HepG2 (cell line): Measurements from ENCODE around the gene CTNNBL1. TPM values are rescaled to one million over a fixed set of nuclear protein-coding genes. Genes with fewer than 3 reads are reported as not detected.

Experiments
- ATAC-seq: fragments of 200-7000 bp; cut with Tn5 transposase; 3 replicates; pipeline ENCODE4 v1.9.1; 2020; ENCODE audit warnings: mild to moderate bottlenecking, moderate library complexity
- BruUV-seq: library from RNA; stranded (reverse); fragments of 400-500 nt; replicated peaks from 2 replicates; lab custom pipeline; 2021; lab: Mats Ljungman, UMichigan
- CTCF ChIA-PET: fragments of 300-600 bp; formaldehyde crosslinking; extraction: SDS; loops from one replicate; lab custom pipeline; 2021; ENCODE audit warnings: low total read pairs, inconsistent platforms, low intra/inter-chr PET ratio; lab: Yijun Ruan, JAX
- POLR2A ChIA-PET: fragments of 350-600 bp; sonication (Branson Sonifier 250); formaldehyde crosslinking; loops from one replicate; lab custom pipeline; 2020; ENCODE audit warnings: antibody characterized with exemption, inconsistent platforms; lab: Yijun Ruan, JAX
- DNase-seq: peaks from one replicate; pipeline ENCODE4 v3.0.0-alpha.2; 2015; ENCODE audit warnings: low spot score
- FAIRE-seq: peaks from 3 replicates; lab custom pipeline; 2011; peaks lifted over from hg19 to GRCh38; lab: Jason Lieb, UNC
- H2AFZ ChIP-seq: one replicate; pipeline ENCODE4 v1.6.1; 2011; ENCODE audit warnings: low read length, inconsistent platforms
- H3K27ac ChIP-seq: fragments of 300-600 bp; 3 replicates; pipeline ENCODE4 v1.8.0; 2011; ENCODE audit warnings: mixed run types, mild to moderate bottlenecking, mixed read lengths, low read length, inconsistent platforms; ENCODE audit not compliant: insufficient read depth; ENCODE audit errors: extremely low read length
- H3K27me3 ChIP-seq, 2 experiments: fragments of 200-600 bp in 1 of 2; 2 replicates in 1 of 2; 3 replicates in 1 of 2; pipeline versions ENCODE4 v1.6.0 to v1.8.0; 2011; ENCODE audit warnings: low read length in 2 of 2, mild to moderate bottlenecking in 2 of 2, moderate library complexity in 2 of 2, inconsistent platforms in 1 of 2; ENCODE audit not compliant: insufficient read depth in 2 of 2, control insufficient read depth in 1 of 2
- H3K36me3 ChIP-seq, 2 experiments: fragments of 200-600 bp in 1 of 2; replicated peaks in 1 of 2; 2 replicates in 1 of 2; 3 replicates in 1 of 2; pipeline versions ENCODE4 v1.5.1 to v1.8.0; 2011; ENCODE audit warnings: low read length in 2 of 2, inconsistent platforms in 1 of 2; ENCODE audit not compliant: insufficient read depth in 2 of 2, control insufficient read depth in 1 of 2
- H3K4me1 ChIP-seq: 2 replicates; pipeline ENCODE4 v1.5.1; 2012; ENCODE audit warnings: low read length, inconsistent platforms; ENCODE audit not compliant: insufficient read depth
- H3K4me2 ChIP-seq: 2 replicates; pipeline ENCODE4 v1.6.0; 2011; ENCODE audit warnings: low read depth, low read length, inconsistent platforms
- H3K4me3 ChIP-seq, 3 experiments: fragments of 200-600 bp in 1 of 3; sonication (generic), shearing (Covaris generic) in 1 of 3; replicated peaks in 1 of 3; 2 replicates each; pipeline ENCODE4 v1.5.1; 2011 to 2016; ENCODE audit warnings: low read length in 3 of 3, inconsistent platforms in 2 of 3, low read depth in 2 of 3, mild to moderate bottlenecking in 2 of 3, control low read depth in 1 of 3, mixed read lengths in 1 of 3; ENCODE audit not compliant: insufficient read depth in 1 of 3
- H3K79me2 ChIP-seq: one replicate; pipeline ENCODE4 v1.6.1; 2011; ENCODE audit warnings: low read length, inconsistent platforms; ENCODE audit not compliant: insufficient read depth
- H3K9ac ChIP-seq: 2 replicates; pipeline ENCODE4 v1.6.0; 2011; ENCODE audit warnings: mild to moderate bottlenecking, low read depth, low read length, inconsistent platforms; ENCODE audit not compliant: insufficient read depth
- H3K9me3 ChIP-seq: 2 replicates; pipeline ENCODE4 v1.5.1; 2012; ENCODE audit warnings: mild to moderate bottlenecking, low read length
- H4K20me1 ChIP-seq: 2 replicates; pipeline ENCODE4 v1.6.0; 2011; ENCODE audit warnings: inconsistent platforms, mild to moderate bottlenecking, low read length, moderate library complexity; ENCODE audit not compliant: insufficient read depth
- MYC ChIP-seq: sonication (generic); formaldehyde crosslinking; IDR thresholded peaks from 2 replicates; pipeline ENCODE4 v1.9.0; 2021; ENCODE audit warnings: missing genetic modification reagents, borderline replicate concordance
- RFX5 ChIP-seq: IDR thresholded peaks from 2 replicates; pipeline ENCODE4 v1.6.1; 2011; ENCODE audit warnings: low read depth, low read length, improper control_type of control experiment
- ZBTB7B ChIP-seq: sonication (generic); formaldehyde crosslinking; IDR thresholded peaks from 2 replicates; pipeline ENCODE4 v1.4.0; 2020; ENCODE audit warnings: missing genetic modification reagents
- ZFP90 ChIP-seq: sonication (generic); formaldehyde crosslinking; IDR thresholded peaks from 2 replicates; pipeline ENCODE4 v1.8.0; 2022; ENCODE audit warnings: missing genetic modification reagents, mild to moderate bottlenecking, inconsistent platforms, borderline replicate concordance
- ZNF225 ChIP-seq: sonication (generic); formaldehyde crosslinking; IDR thresholded peaks from 2 replicates; pipeline ENCODE4 v1.4.0; 2020; ENCODE audit warnings: mild to moderate bottlenecking, missing genetic modification reagents
- WGBS: methylation state at CpG from one replicate; pipeline ENCODE4 v1.1.6; 2017; ENCODE audit warnings: low lambda C conversion rate; 5-methylcytosine and 5-hydroxymethylcytosine counted together
- in situ Hi-C: cut with HindIII; loops from 2 replicates; pipeline ENCODE4 v1.10.0; 2017; ENCODE audit warnings: low pct_unique_long_range_greater_than_20kb; ENCODE audit not compliant: extremely low pct_ligation_motif_present
- intact Hi-C: fragments of 100-400 bp; cut with micrococcal nuclease; formaldehyde crosslinking; loops from one replicate; pipeline ENCODE4 v1.10.0; 2022; ENCODE audit not compliant: unreplicated experiment
- polyA plus RNA-seq, 8 experiments: library from polyadenylated mRNA; depleted of rRNA in 3 of 8; stranded (reverse) in 7 of 8; unstranded in 1 of 8; fragments of >200 nt; fragmentation: Illumina TruSeq in 4 of 8; extraction: Trizol in 4 of 8; gene quantifications; 2 replicates each; pipeline versions ENCODE4 v1.2.1 to v1.2.3, GENCODE V29; 2011 to 2016; ENCODE audit warnings: low read depth in 4 of 8, missing spikeins in 1 of 8, mixed read lengths in 1 of 8; ENCODE audit not compliant: insufficient read depth in 1 of 8
- total RNA-seq, 5 experiments: library from RNA; depleted of rRNA; stranded (reverse); fragments of >200 nt; fragmentation: Illumina TruSeq; extraction: Trizol; gene quantifications; 2 replicates each; pipeline ENCODE4 v1.2.3, GENCODE V29; 2016; ENCODE audit warnings: low read depth in 1 of 5
- TF ChIP-seq, protein P1 (sequence below): sonication (generic); formaldehyde crosslinking; IDR thresholded peaks from 2 replicates; pipeline ENCODE4 v1.5.1; 2020; ENCODE audit warnings: mild to moderate bottlenecking, missing genetic modification reagents

The CTNNBL1 gene
- total and polyA plus RNA-seq, 2 of the 13 experiments (the other 11 are each of a cell fraction or from before 2014, with no cell fraction given): 49.3 to 94.6 TPM

DNA sequence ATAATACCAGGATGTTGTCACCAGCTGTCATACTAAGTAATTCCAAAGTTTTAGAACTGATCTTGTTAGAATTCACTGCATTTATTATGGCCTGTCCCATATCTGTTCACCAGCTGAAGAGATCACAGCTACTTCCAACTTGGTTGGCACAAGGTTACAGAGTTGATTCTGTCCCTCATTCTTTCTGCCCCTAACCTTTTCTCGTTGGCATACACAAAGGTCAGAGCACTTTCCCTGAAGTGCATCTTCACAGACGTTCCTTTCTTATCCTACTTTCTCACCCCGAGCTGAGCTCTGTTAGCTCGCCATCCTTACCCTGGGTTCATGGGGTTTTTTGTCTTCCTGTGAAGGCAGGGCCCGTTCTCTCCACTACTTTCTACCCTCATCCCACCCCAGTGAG lies 143.1 kb downstream of the CTNNBL1 start:
- FAIRE-seq (no peak), DNase-seq (no peak), ATAC-seq (no peak)
- no peaks in the 10 kb centered on the region for H3K79me2 ChIP-seq
- H3K4me2 ChIP-seq: no peak overlapping the region
- no peak overlapping the region for H2AFZ ChIP-seq
- BruUV-seq: no TSS peak
- 74% methylated on average over 5 of the region's 5 CpGs for WGBS
- in situ Hi-C loops (no loop called here), intact Hi-C loops (no loop called here)
- peaks cover 2 to 24% of the 10 kb centered on the region in 2 experiments; a peak in 4 of 5 replicates for H3K36me3 ChIP-seq
- POLR2A ChIA-PET: no interaction called here
- no peak for TF ChIP-seq ZNF225 (CRISPR knock-in tag)
- no peak for TF ChIP-seq ZFP90
- TF ChIP-seq MYC (CRISPR knock-in tag): no peak
- TF ChIP-seq, protein P1, sequence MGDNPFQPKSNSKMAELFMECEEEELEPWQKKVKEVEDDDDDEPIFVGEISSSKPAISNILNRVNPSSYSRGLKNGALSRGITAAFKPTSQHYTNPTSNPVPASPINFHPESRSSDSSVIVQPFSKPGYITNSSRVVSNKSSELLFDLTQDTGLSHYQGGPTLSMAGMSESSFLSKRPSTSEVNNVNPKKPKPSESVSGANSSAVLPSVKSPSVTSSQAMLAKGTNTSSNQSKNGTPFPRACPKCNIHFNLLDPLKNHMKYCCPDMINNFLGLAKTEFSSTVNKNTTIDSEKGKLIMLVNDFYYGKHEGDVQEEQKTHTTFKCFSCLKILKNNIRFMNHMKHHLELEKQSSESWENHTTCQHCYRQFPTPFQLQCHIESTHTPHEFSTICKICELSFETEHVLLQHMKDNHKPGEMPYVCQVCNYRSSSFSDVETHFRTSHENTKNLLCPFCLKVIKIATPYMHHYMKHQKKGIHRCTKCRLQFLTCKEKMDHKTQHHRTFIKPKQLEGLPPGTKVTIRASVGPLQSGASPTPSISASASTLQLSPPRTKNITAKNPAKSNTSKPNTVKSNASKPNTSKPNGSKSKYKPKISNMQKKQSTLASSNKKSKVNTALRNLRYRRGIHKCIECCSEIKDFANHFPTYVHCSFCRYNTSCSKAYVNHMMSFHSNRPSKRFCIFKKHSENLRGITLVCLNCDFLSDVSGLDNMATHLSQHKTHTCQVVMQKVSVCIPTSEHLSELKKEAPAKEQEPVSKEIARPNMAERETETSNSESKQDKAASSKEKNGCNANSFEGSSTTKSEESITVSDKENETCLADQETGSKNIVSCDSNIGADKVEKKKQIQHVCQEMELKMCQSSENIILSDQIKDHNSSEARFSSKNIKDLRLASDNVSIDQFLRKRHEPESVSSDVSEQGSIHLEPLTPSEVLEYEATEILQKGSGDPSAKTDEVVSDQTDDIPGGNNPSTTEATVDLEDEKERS (CRISPR knock-in tag): no peak
- no peak for TF ChIP-seq ZBTB7B (CRISPR knock-in tag)
- no peaks in the 10 kb centered on the region for H3K9me3 ChIP-seq
- CTCF ChIA-PET: no interaction called here
- no peak overlapping the region for H3K27ac ChIP-seq
- no peaks in the 10 kb centered on the region for H4K20me1 ChIP-seq
- H3K9ac ChIP-seq: no peak overlapping the region
- no peak overlapping the region for H3K4me3 ChIP-seq
- no peaks in the 10 kb centered on the region for H3K27me3 ChIP-seq
- H3K4me1 ChIP-seq: peaks cover 5% of the 10 kb centered on the region; the same call in 1 of the 2 replicates

DNA sequence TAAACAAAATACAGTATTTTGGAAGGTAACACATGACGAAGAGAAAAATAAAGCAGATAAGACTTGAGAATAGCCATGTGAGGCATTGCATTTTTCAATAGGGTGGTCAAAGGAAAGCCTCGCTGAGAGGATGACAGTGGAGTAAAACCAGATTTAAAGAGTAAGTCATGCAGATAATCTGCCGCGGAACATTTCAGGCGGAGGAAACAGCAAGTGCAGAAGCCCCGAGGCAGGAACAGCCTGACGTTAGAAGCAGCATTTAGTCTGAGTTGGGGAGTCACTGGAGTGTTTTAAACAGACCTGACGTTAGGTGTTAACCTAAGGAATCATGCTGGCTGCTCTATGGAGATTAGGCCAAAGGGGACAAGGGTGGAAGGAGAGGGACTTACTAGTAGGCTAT lies 144.1 kb downstream of the CTNNBL1 start:
- DNase-seq: no peak
- 84% methylated on average over 8 of the region's 8 CpGs for WGBS
- H2AFZ ChIP-seq: no peak overlapping the region
- TF ChIP-seq RFX5: no peak
- H3K27me3 ChIP-seq: no peaks in the 10 kb centered on the region
- intact Hi-C loops (no loop called here), in situ Hi-C loops (no loop called here)
- ATAC-seq: no peak
- no peak overlapping the region for H3K27ac ChIP-seq
- no peaks in the 10 kb centered on the region for H3K9me3 ChIP-seq
- POLR2A ChIA-PET: no interaction called here
- H3K36me3 ChIP-seq: peaks cover 12 to 28% of the 10 kb centered on the region in 2 experiments; a peak in 4 of 5 replicates
- H3K4me1 ChIP-seq: peaks cover under 1% of the 10 kb centered on the region; the same call in 1 of the 2 replicates
- FAIRE-seq: no peak
- no peaks in the 10 kb centered on the region for H4K20me1 ChIP-seq
- H3K9ac ChIP-seq: no peak overlapping the region
- CTCF ChIA-PET: no interaction called here
- no peaks in the 10 kb centered on the region for H3K79me2 ChIP-seq
- no TSS peak for BruUV-seq
- H3K4me2 ChIP-seq: no peak overlapping the region
- no peak overlapping the region for H3K4me3 ChIP-seq
